Central memory CD4-positive, alpha-beta T cell (primary cell): Measurements from ENCODE around the gene TPRG1.

Experiments used
- DNase-seq: peaks from one replicate; pipeline ENCODE4 v3.0.0; 2022

The TPRG1 gene

GRCh38 chr3:189361103-189361835 lies 189.5 kb downstream of the TPRG1 start:
- DNase-seq = no peak

GRCh38 chr3:189363590-189364255 lies 192.0 kb downstream of the TPRG1 start:
- DNase-seq = no peak

- DNase-seq = no peak
Measured at GRCh38 chr3:189365609-189366564, 194.1 kb downstream of the TPRG1 start.

- DNase-seq = no peak
Measured at GRCh38 chr3:189368384-189368783, 196.6 kb downstream of the TPRG1 start.

GRCh38 chr3:189369636-189370035 lies 197.9 kb downstream of the TPRG1 start:
- no peak for DNase-seq

GRCh38 chr3:189372243-189372642 lies 200.5 kb downstream of the TPRG1 start:
- no peak for DNase-seq
